H1 (cell line): ENCODE measurements around the gene ASCL2. TPM values are rescaled to one million over a fixed set of nuclear protein-coding genes. Genes with fewer than 3 reads are reported as not detected.

ENCODE experiments used
- CTCF ChIA-PET: fragments of 300-600 bp; sonication (Branson Sonifier 250); formaldehyde crosslinking; loops from one replicate; lab custom pipeline; 2021; ENCODE audit not compliant: partially characterized antibody; lab: Charles Lee
- POLR2A ChIA-PET: fragments of 300-600 bp; sonication (Branson Sonifier 250); formaldehyde crosslinking; loops from one replicate; lab custom pipeline; 2021; ENCODE audit warnings: inconsistent platforms; ENCODE audit not compliant: partially characterized antibody; lab: Charles Lee
- DNase-seq, 2 experiments: peaks; one replicate each; pipeline versions ENCODE4 v3.0.0 to v3.0.0-alpha.2; 2010 to 2022; ENCODE audit warnings: low spot score in 2 of 2, low read depth in 1 of 2, mixed read lengths in 1 of 2
- FAIRE-seq: peaks from 2 replicates; lab custom pipeline; 2011; peaks lifted over from hg19 to GRCh38; lab: Jason Lieb, UNC
- H2AFZ ChIP-seq: 2 replicates; pipeline ENCODE4 v1.8.1; 2012; ENCODE audit warnings: low read length, inconsistent platforms
- H2AK5ac ChIP-seq: 2 replicates; pipeline ENCODE4 v1.6.1; 2013; ENCODE audit warnings: low read depth, low read length
- H2BK120ac ChIP-seq: replicated peaks from 2 replicates; pipeline ENCODE3; 2013; ENCODE audit warnings: low read depth, low read length, inconsistent platforms
- H2BK12ac ChIP-seq: 2 replicates; pipeline ENCODE4 v1.6.1; 2013; ENCODE audit warnings: low read depth, low read length
- H2BK15ac ChIP-seq: 2 replicates; pipeline ENCODE4 v1.6.1; 2013; ENCODE audit warnings: low read length
- H2BK20ac ChIP-seq: 2 replicates; pipeline ENCODE4 v1.6.1; 2013; ENCODE audit warnings: low read length
- H2BK5ac ChIP-seq: 2 replicates; pipeline ENCODE4 v1.6.1; 2013; ENCODE audit warnings: low read depth, low read length
- H3K14ac ChIP-seq: 2 replicates; pipeline ENCODE4 v1.6.1; 2013; ENCODE audit warnings: inconsistent platforms; ENCODE audit not compliant: insufficient read length
- H3K18ac ChIP-seq: 2 replicates; pipeline ENCODE4 v1.6.1; 2013; ENCODE audit warnings: low read length; ENCODE audit errors: extremely low read depth
- H3K23ac ChIP-seq: 2 replicates; pipeline ENCODE4 v1.6.1; 2013; ENCODE audit warnings: inconsistent platforms; ENCODE audit not compliant: insufficient read length
- H3K23me2 ChIP-seq: 2 replicates; pipeline ENCODE4 v1.6.1; 2013; ENCODE audit warnings: low read depth, low read length
- H3K27ac ChIP-seq: 2 replicates; pipeline ENCODE4 v1.6.1; 2011; ENCODE audit warnings: low read depth, low read length, inconsistent platforms
- H3K27me3 ChIP-seq, 4 experiments: replicated peaks in 1 of 4; 1 replicate in 1 of 4; 2 replicates in 3 of 4; pipeline versions ENCODE4 v1.6.1 to v1.8.1; 2011 to 2013; ENCODE audit warnings: low read length in 3 of 4, mild to moderate bottlenecking in 3 of 4, inconsistent platforms in 2 of 4, mixed read lengths in 2 of 4, moderate library complexity in 1 of 4; ENCODE audit not compliant: control insufficient read depth in 3 of 4, insufficient read depth in 3 of 4; ENCODE audit errors: extremely low read depth in 1 of 4
- H3K36me3 ChIP-seq, 4 experiments: 2 replicates each; pipeline versions ENCODE4 v1.6.1 to v1.8.1; 2011 to 2013; ENCODE audit warnings: mild to moderate bottlenecking in 4 of 4, low read length in 3 of 4, moderate library complexity in 2 of 4, control low read depth in 1 of 4, inconsistent platforms in 1 of 4; ENCODE audit not compliant: insufficient read depth in 4 of 4, control insufficient read depth in 2 of 4
- H3K4ac ChIP-seq: replicated peaks from 2 replicates; pipeline ENCODE3; 2013; ENCODE audit warnings: low read length, low read depth, mixed read lengths, inconsistent platforms; ENCODE audit not compliant: insufficient read length
- H3K4me1 ChIP-seq, 4 experiments: replicated peaks in 1 of 4; 1 replicate in 1 of 4; 2 replicates in 3 of 4; pipeline versions ENCODE4 v1.6.1 to v1.8.1; 2011 to 2013; ENCODE audit warnings: low read length in 3 of 4, inconsistent platforms in 2 of 4, mixed read lengths in 1 of 4; ENCODE audit not compliant: insufficient read depth in 4 of 4, control insufficient read depth in 3 of 4
- H3K4me2 ChIP-seq, 2 experiments: 2 replicates each; pipeline versions ENCODE4 v1.6.1 to v1.8.1; 2011 to 2013; ENCODE audit warnings: low read depth in 2 of 2, low read length in 2 of 2, control low read depth in 1 of 2, inconsistent platforms in 1 of 2, mild to moderate bottlenecking in 1 of 2; ENCODE audit not compliant: insufficient read depth in 1 of 2
- H3K4me3 ChIP-seq, 4 experiments: fragments of 200-600, 300-600 bp in 1 of 4; sonication (generic), shearing (Covaris generic), sonication (Bioruptor Twin) in 1 of 4; 2 replicates each; pipeline versions ENCODE4 v1.5.1 to v1.8.1; 2011 to 2016; ENCODE audit warnings: low read length in 4 of 4, low read depth in 3 of 4, control low read depth in 2 of 4, inconsistent platforms in 2 of 4, mild to moderate bottlenecking in 2 of 4, mixed read lengths in 1 of 4, moderate library complexity in 1 of 4; ENCODE audit not compliant: insufficient read depth in 2 of 4; ENCODE audit errors: extremely low read depth in 1 of 4
- H3K56ac ChIP-seq: replicated peaks from 2 replicates; pipeline ENCODE3; 2013; ENCODE audit warnings: low read depth, mild to moderate bottlenecking, mixed read lengths, low read length, inconsistent platforms; ENCODE audit not compliant: insufficient read length
- H3K79me1 ChIP-seq: 2 replicates; pipeline ENCODE4 v1.6.1; 2013; ENCODE audit warnings: low read depth, low read length, control low read depth
- H3K79me2 ChIP-seq, 2 experiments: 2 replicates each; pipeline versions ENCODE4 v1.6.1 to v1.8.1; 2012 to 2013; ENCODE audit warnings: low read length in 2 of 2, mild to moderate bottlenecking in 2 of 2, inconsistent platforms in 1 of 2; ENCODE audit not compliant: insufficient read depth in 2 of 2, control insufficient read depth in 1 of 2
- H3K9ac ChIP-seq, 4 experiments: replicated peaks in 1 of 4; 1 replicate in 1 of 4; 2 replicates in 3 of 4; pipeline versions ENCODE4 v1.6.1 to v1.8.1; 2011 to 2013; ENCODE audit warnings: low read depth in 3 of 4, low read length in 3 of 4, control low read depth in 2 of 4, mild to moderate bottlenecking in 2 of 4, moderate library complexity in 2 of 4, inconsistent platforms in 1 of 4; ENCODE audit errors: extremely low read depth in 1 of 4
- H3K9me3 ChIP-seq, 2 experiments: 2 replicates each; pipeline versions ENCODE4 v1.6.1 to v1.8.1; 2012 to 2013; ENCODE audit warnings: mild to moderate bottlenecking in 2 of 2, moderate library complexity in 2 of 2, control low read depth in 1 of 2, inconsistent platforms in 1 of 2, low read depth in 1 of 2, low read length in 1 of 2, mixed read lengths in 1 of 2; ENCODE audit not compliant: insufficient read depth in 2 of 2
- H4K20me1 ChIP-seq, 2 experiments: replicated peaks in 1 of 2; 2 replicates each; pipeline versions ENCODE3 to v1.8.1; 2011 to 2013; ENCODE audit warnings: inconsistent platforms in 2 of 2, low read length in 2 of 2, mild to moderate bottlenecking in 1 of 2; ENCODE audit not compliant: insufficient read depth in 2 of 2, control insufficient read depth in 1 of 2
- H4K5ac ChIP-seq: 2 replicates; pipeline ENCODE4 v1.6.1; 2013; ENCODE audit warnings: low read length, low read depth, mixed read lengths, inconsistent platforms; ENCODE audit not compliant: insufficient read length
- H4K8ac ChIP-seq: 2 replicates; pipeline ENCODE4 v1.8.0; 2013; ENCODE audit warnings: mild to moderate bottlenecking, moderate library complexity, low read length, inconsistent platforms; ENCODE audit not compliant: insufficient read depth; ENCODE audit errors: extremely low read depth
- H4K91ac ChIP-seq: replicated peaks from 2 replicates; pipeline ENCODE3; 2013; ENCODE audit warnings: low read length, mixed read lengths, inconsistent platforms; ENCODE audit not compliant: insufficient read length
- CBX5 ChIP-seq: fragments of 300-800, 300-1000 bp; sonication (generic); IDR thresholded peaks from 2 replicates; pipeline ENCODE4 v1.7.1; 2016; ENCODE audit warnings: antibody characterized with exemption, low read length, low read depth
- CBX8 ChIP-seq: fragments of 300-800, 300-1000 bp; sonication (generic); IDR thresholded peaks from 2 replicates; pipeline ENCODE4 v1.7.1; 2016; ENCODE audit warnings: low read depth, low read length, borderline replicate concordance
- CTBP2 ChIP-seq: IDR thresholded peaks from 2 replicates; pipeline ENCODE4 v1.7.0; 2011; ENCODE audit warnings: borderline replicate concordance, mild to moderate bottlenecking, moderate library complexity, mixed read lengths, low read length; ENCODE audit not compliant: insufficient read depth, insufficient read length
- EGR1 ChIP-seq: IDR thresholded peaks from 2 replicates; pipeline ENCODE4 v1.6.1; 2011; ENCODE audit warnings: low read depth, low read length, borderline replicate concordance
- EP300 ChIP-seq, 2 experiments: IDR thresholded peaks; 1 replicate in 1 of 2; 2 replicates in 1 of 2; pipeline ENCODE4 v1.6.1; 2011 to 2012; ENCODE audit warnings: low read depth in 2 of 2, low read length in 2 of 2, mild to moderate bottlenecking in 2 of 2, borderline replicate concordance in 1 of 2, inconsistent platforms in 1 of 2, moderate library complexity in 1 of 2
- MAFK ChIP-seq: IDR thresholded peaks from 2 replicates; pipeline ENCODE4 v1.6.1; 2012; ENCODE audit warnings: low read depth, mild to moderate bottlenecking, improper control_type of control experiment, low read length
- RAD21 ChIP-seq, 2 experiments: IDR thresholded peaks in 1 of 2; conservative IDR thresholded peaks in 1 of 2; 2 replicates each; pipeline ENCODE4 v1.6.1; 2011; ENCODE audit warnings: low read depth in 2 of 2, low read length in 2 of 2, improper control_type of control experiment in 1 of 2, inconsistent platforms in 1 of 2, mild to moderate bottlenecking in 1 of 2, moderate library complexity in 1 of 2
- RBBP5 ChIP-seq: IDR thresholded peaks from 2 replicates; pipeline ENCODE4 v1.7.1; 2012; ENCODE audit warnings: low read depth, mild to moderate bottlenecking, inconsistent platforms, low read length, moderate library complexity, borderline replicate concordance
- SIN3A ChIP-seq, 2 experiments: IDR thresholded peaks in 1 of 2; conservative IDR thresholded peaks in 1 of 2; 2 replicates each; pipeline ENCODE4 v1.6.1; 2011 to 2012; ENCODE audit warnings: low read length in 2 of 2, improper control_type of control experiment in 1 of 2, low read depth in 1 of 2, mild to moderate bottlenecking in 1 of 2
- SRF ChIP-seq: IDR thresholded peaks from 2 replicates; pipeline ENCODE4 v1.6.1; 2011; ENCODE audit warnings: mild to moderate bottlenecking, low read depth, low read length, moderate library complexity
- TAF7 ChIP-seq: optimal IDR thresholded peaks from 2 replicates; pipeline ENCODE3; 2011; ENCODE audit warnings: low read depth, mild to moderate bottlenecking, inconsistent platforms, low read length, moderate library complexity, borderline replicate concordance
- YY1 ChIP-seq: IDR thresholded peaks from 2 replicates; pipeline ENCODE4 v1.6.1; 2011; ENCODE audit warnings: low read depth, mild to moderate bottlenecking, low read length
- WGBS, 2 experiments: shearing (Covaris generic) in 1 of 2; methylation state at CpG; one replicate each; pipeline versions ENCODE4 v1.1.6 to v1.1.7; 2013 to 2015; ENCODE audit warnings: low lambda C conversion rate in 2 of 2, mixed read lengths in 2 of 2, inconsistent platforms in 1 of 2, low coverage in 1 of 2, missing lambda C conversion rate in 1 of 2; ENCODE audit not compliant: insufficient replicate concordance in 2 of 2, insufficient coverage in 1 of 2, insufficient read length in 1 of 2; ENCODE audit errors: extremely low coverage in 1 of 2, missing lambda C conversion rate in 1 of 2; 5-methylcytosine and 5-hydroxymethylcytosine counted together
- polyA plus RNA-seq, 7 experiments: library from polyadenylated mRNA; depleted of rRNA in 3 of 7; stranded (reverse) in 5 of 7; unstranded in 2 of 7; fragments of >200 nt in 5 of 7; fragments of 200-250 nt in 2 of 7; gene quantifications; 1 replicate in 5 of 7; 2 replicates in 1 of 7; 4 replicates in 1 of 7; pipeline versions ENCODE4 v1.2.1 to v1.2.3, GENCODE V29; 2011 to 2013; ENCODE audit warnings: missing spikeins in 2 of 7, mixed read lengths in 2 of 7
- total RNA-seq: library from RNA; stranded (reverse); fragmentation: NEBNext Ultra II Directional; extraction: Animal tissue kit (Norgen Biotek cat#: 25700); gene quantifications from 2 replicates; pipeline ENCODE4 v1.2.1, GENCODE V29; 2021

The ASCL2 gene
- total and polyA plus RNA-seq, 2 of the 8 experiments (the other 6 are each of a cell fraction or from before 2014, with no cell fraction given): 0.51 to 0.56 TPM

DNA sequence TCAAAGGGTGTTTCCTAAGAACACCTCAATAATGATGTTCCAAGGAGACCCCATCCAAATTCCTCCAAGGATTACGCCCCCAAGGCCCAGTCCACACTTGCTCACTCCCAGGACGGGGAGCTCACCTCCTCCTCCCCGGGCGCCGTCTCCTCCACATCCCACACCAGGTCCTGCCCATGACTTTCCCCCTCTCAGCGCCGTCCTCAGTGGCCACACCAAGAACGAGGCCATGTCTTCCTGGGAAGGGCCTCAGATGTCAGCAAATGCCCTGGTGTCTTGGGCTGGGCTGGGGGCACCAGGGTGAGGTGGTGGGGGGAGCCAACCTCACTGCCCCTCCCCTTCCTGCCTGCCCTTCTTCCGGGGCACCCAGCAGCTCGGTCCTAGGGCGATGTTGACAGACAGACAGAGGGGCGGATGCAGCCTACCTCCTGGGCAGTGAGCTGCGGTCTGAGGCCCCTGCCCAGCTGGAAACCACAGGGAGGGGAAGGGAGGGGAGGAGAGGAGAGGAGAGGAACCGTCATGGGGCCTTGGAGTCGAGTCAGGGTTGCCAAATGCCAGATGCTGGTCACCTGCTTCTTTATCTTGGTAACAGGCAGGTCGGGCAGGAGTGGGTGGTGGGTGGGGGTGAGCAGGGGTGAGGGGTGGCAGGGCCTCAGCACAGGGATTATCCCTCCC lies 31.4 kb upstream of the ASCL2 start, which contains the start of the genes C11orf21 and TSPAN32:
Gene C11orf21, minus strand, starts transcription at position 288 of the 675 bp plus-strand sequence. Its CDS starts 110 bp downstream, at position 178.
Gene TSPAN32, plus strand, starts transcription at position 383 of the 675 bp plus-strand sequence. Its CDS starts 137 bp downstream, at position 520.
- Histone ChIP-seq H3K18ac (no peak within 1 kb of the TSS), H3K79me1 (no peaks in the 10 kb centered on the region), H3K36me3 (no peaks in the 10 kb centered on the region), H3K23me2 (no peaks in the 10 kb centered on the region), H3K79me2 (no peaks in the 10 kb centered on the region), H3K56ac (no peak within 1 kb of the TSS), H4K91ac (no peak within 1 kb of the TSS), H2BK5ac (no peak within 1 kb of the TSS), H2BK15ac (no peak within 1 kb of the TSS), H3K9me3 (no peaks in the 10 kb centered on the region), H2BK120ac (no peak within 1 kb of the TSS), H3K27me3 (peaks cover 0 to 2% (median 0%) of the 10 kb centered on the region in 4 experiments; a peak in 1 of 7 replicates), H2BK12ac (no peak within 1 kb of the TSS), H3K4me3 (no peak within 1 kb of the TSS), H3K4me1 (peaks cover 0 to 3% (median 0%) of the 10 kb centered on the region in 4 experiments; a peak in 1 of 7 replicates), H3K14ac (no peak within 1 kb of the TSS), H3K9ac (no peak within 1 kb of the TSS; a peak in 1 of 7 replicates), H2BK20ac (no peak within 1 kb of the TSS), H2AFZ (no peak within 1 kb of the TSS), H3K4ac (no peak within 1 kb of the TSS), H3K27ac (no peak within 1 kb of the TSS), H3K23ac (no peak within 1 kb of the TSS), H4K8ac (peak within 1 kb of the TSS; percentile 41; the same call in 1 of the 2 replicates), H3K4me2 (no peak within 1 kb of the TSS), H2AK5ac (no peak within 1 kb of the TSS), H4K20me1 (peaks cover 0 to 3% of the 10 kb centered on the region in 2 experiments), H4K5ac (no peak within 1 kb of the TSS)
- ChIA-PET CTCF (interaction anchor here (1.0 to 14.9 kb wide), 13 partner anchors 8 to 148 kb away, joined by 3 to 333 read pairs (median 9); no protein-coding TSS in a partner anchor), POLR2A (no interaction called here)
- FAIRE-seq: no peak
- no peak for DNase-seq
- 80% methylated on average over 12 of the region's 16 CpGs; no CpG with 5 or more reads in 1 of the 2 experiments for WGBS, 2 experiments
- TF ChIP-seq SRF (no peak), CBX8 (no peak), TAF7 (no peak), CTBP2 (no peak), YY1 (no peak), RBBP5 (no peak), RAD21 (IDR thresholded peaks at IDR 0.05 in 1 of 2, conservative IDR thresholded peaks at IDR 0.05 in 1 of 2; ENCODE audit: low read depth in 2 of 2, low read length in 2 of 2) (no peak), CBX5 (no peak), EP300 (IDR thresholded peaks at IDR 0.05; ENCODE audit: borderline replicate concordance in 1 of 2, low read depth in 2 of 2, low read length in 2 of 2) (no peak), SIN3A (conservative IDR thresholded peaks at IDR 0.05 in 1 of 2, IDR thresholded peaks at IDR 0.05 in 1 of 2; ENCODE audit: low read depth in 1 of 2, low read length in 2 of 2) (no peak), MAFK (no peak), EGR1 (no peak)
